ENCODE data around the gene PAGR1. TPM values are rescaled to one million over a fixed set of nuclear protein-coding genes. Genes with fewer than 3 reads are reported as not detected.

Gene PAGR1
- total and polyA plus RNA-seq, 2 donors (not counting 1 experiment from before 2014, with no cell fraction given): 17.8 to 28.4 TPM

- peaks cover 2 to 25% of the 10 kb centered on the region in 2 experiments for H3K36me3 ChIP-seq (replicated peaks in 1 of 2; ENCODE audit: control extremely low read depth in 1 of 2, control insufficient read depth in 1 of 2, extremely low read depth in 1 of 2, insufficient read depth in 2 of 2, low read length in 1 of 2)
- ChIA-PET POLR2A (no interaction called here), CTCF (interaction anchor here (1.0 to 1.5 kb wide), 5 partner anchors 8 to 102 kb away, joined by 3 to 7 read pairs (median 5); no protein-coding TSS in a partner anchor)
- H3K27me3 Mint-ChIP-seq: no peaks in the 10 kb centered on the region
- peaks cover 30% of the 10 kb centered on the region for H3K4me1 Mint-ChIP-seq
- no peak overlapping the region for H3K4me3 ChIP-seq (ENCODE audit: control extremely low read depth in 1 of 5, extremely low read depth in 1 of 5, insufficient read depth in 1 of 5, low read depth in 2 of 5, low read length in 4 of 5)
- H3K27me3 ChIP-seq (replicated peaks in 1 of 4; ENCODE audit: control extremely low read depth in 1 of 4, control insufficient read depth in 3 of 4, insufficient read depth in 4 of 4, low read length in 3 of 4): no peaks in the 10 kb centered on the region
- no peak overlapping the region for H3K4me2 ChIP-seq (replicated peaks; ENCODE audit: low read depth, low read length, poor library complexity, severe bottlenecking)
- H3K9ac ChIP-seq (ENCODE audit: low read length): no peak overlapping the region
- H2AFZ ChIP-seq (ENCODE audit: insufficient read depth, low read depth, low read length, poor library complexity, severe bottlenecking): no peak overlapping the region
- H3K79me2 ChIP-seq (ENCODE audit: control insufficient read depth, insufficient read depth, low read length): peaks cover 49% of the 10 kb centered on the region
- TF ChIP-seq CTCF (IDR thresholded peaks at IDR 0.05) (no peak), EZH2 (IDR thresholded peaks at IDR 0.05; ENCODE audit: borderline replicate concordance, insufficient read depth, low read depth, low read length, poor library complexity, severe bottlenecking) (no peak)
- H3K4me3 Mint-ChIP-seq: no peak overlapping the region
- no peak overlapping the region for H3K27ac ChIP-seq (ENCODE audit: low read length in 2 of 2)
- no peaks in the 10 kb centered on the region for H3K9me3 Mint-ChIP-seq (ENCODE audit: insufficient read depth)
- ATAC-seq (ENCODE audit: low read depth) (no peak), DNase-seq (no peak)
- intact Hi-C loops (cut with micrococcal nuclease): loop anchor here (5.0 kb wide), 1 partner anchor 178 kb away; the partner anchor contains the start of gene TAOK2
- no CpG with 5 or more reads among the region's 3 CpGs for WGBS (ENCODE audit: insufficient coverage)
- no peaks in the 10 kb centered on the region for H3K9me3 ChIP-seq (ENCODE audit: control extremely low read depth in 1 of 3, control insufficient read depth in 2 of 3, insufficient read depth in 1 of 3, low read length in 2 of 3)
- H3K4me1 ChIP-seq (ENCODE audit: control insufficient read depth in 2 of 2, insufficient read depth in 2 of 2, low read length in 2 of 2): peaks cover 17 to 27% of the 10 kb centered on the region in 2 donors
- H3K27ac Mint-ChIP-seq: no peak overlapping the region
- H4K20me1 ChIP-seq (ENCODE audit: control insufficient read depth, insufficient read depth, low read length, poor library complexity, severe bottlenecking): no peaks in the 10 kb centered on the region
Observed at GRCh38 chr16:29794231-29794710, 21.7 kb upstream of the PAGR1 start.

- 98% methylated on average over 4 of the region's 8 CpGs for WGBS (ENCODE audit: insufficient coverage)
- Histone ChIP-seq H3K9me3 (ENCODE audit: control extremely low read depth in 1 of 3, control insufficient read depth in 2 of 3, insufficient read depth in 1 of 3, low read length in 2 of 3) (no peaks in the 10 kb centered on the region), H4K20me1 (ENCODE audit: control insufficient read depth, insufficient read depth, low read length, poor library complexity, severe bottlenecking) (no peaks in the 10 kb centered on the region), H3K79me2 (ENCODE audit: control insufficient read depth, insufficient read depth, low read length) (peaks cover 3% of the 10 kb centered on the region), H3K27ac (ENCODE audit: low read length in 2 of 2) (no peak overlapping the region), H3K4me3 (ENCODE audit: control extremely low read depth in 1 of 5, extremely low read depth in 1 of 5, insufficient read depth in 1 of 5, low read depth in 2 of 5, low read length in 4 of 5) (no peak overlapping the region), H3K4me2 (replicated peaks; ENCODE audit: low read depth, low read length, poor library complexity, severe bottlenecking) (no peak overlapping the region), H3K27me3 (replicated peaks in 1 of 4; ENCODE audit: control extremely low read depth in 1 of 4, control insufficient read depth in 3 of 4, insufficient read depth in 4 of 4, low read length in 3 of 4) (no peaks in the 10 kb centered on the region), H3K9ac (ENCODE audit: low read length) (no peak overlapping the region), H3K36me3 (replicated peaks in 1 of 2; ENCODE audit: control extremely low read depth in 1 of 2, control insufficient read depth in 1 of 2, extremely low read depth in 1 of 2, insufficient read depth in 2 of 2, low read length in 1 of 2) (peaks cover 1 to 30% of the 10 kb centered on the region in 2 experiments), H2AFZ (ENCODE audit: insufficient read depth, low read depth, low read length, poor library complexity, severe bottlenecking) (no peak overlapping the region), H3K4me1 (ENCODE audit: control insufficient read depth in 2 of 2, insufficient read depth in 2 of 2, low read length in 2 of 2) (peaks cover 13 to 18% of the 10 kb centered on the region in 2 donors)
- intact Hi-C loops (cut with micrococcal nuclease): no loop called here
- H3K4me3 Mint-ChIP-seq: no peak overlapping the region
- H3K9me3 Mint-ChIP-seq (ENCODE audit: insufficient read depth): no peaks in the 10 kb centered on the region
- ChIA-PET POLR2A (interaction anchor here (0.6 to 4.3 kb wide), 2 partner anchors 12 to 105 kb away, joined by 3 to 24 read pairs; partner anchors contain the start of gene KIF22), CTCF (interaction anchor here (0.8 to 2.1 kb wide), 7 partner anchors 7 to 101 kb away, joined by 3 to 6 read pairs (median 5); partner anchors contain the start of genes KIF22 and PAGR1)
- no peak for DNase-seq
- ATAC-seq (ENCODE audit: low read depth): no peak
- peak overlapping the region; percentile 67 for H3K27ac Mint-ChIP-seq
- H3K27me3 Mint-ChIP-seq: no peaks in the 10 kb centered on the region
- TF ChIP-seq EZH2 (IDR thresholded peaks at IDR 0.05; ENCODE audit: borderline replicate concordance, insufficient read depth, low read depth, low read length, poor library complexity, severe bottlenecking): no peak
- no peak for TF ChIP-seq CTCF (IDR thresholded peaks at IDR 0.05)
- peaks cover 19% of the 10 kb centered on the region for H3K4me1 Mint-ChIP-seq
Observed at GRCh38 chr16:29802416-29802935, 13.5 kb upstream of the PAGR1 start.
